Measurements from ENCODE around the gene TMEM164. TPM values are rescaled to one million over a fixed set of nuclear protein-coding genes. Genes with fewer than 3 reads are reported as not detected.

Gene TMEM164
- total and polyA plus RNA-seq, 10 of the 15 experiments (the other 5 are each of a cell fraction or from before 2014, with no cell fraction given): 0.61 to 18.3 (median 7.0) TPM

DNA sequence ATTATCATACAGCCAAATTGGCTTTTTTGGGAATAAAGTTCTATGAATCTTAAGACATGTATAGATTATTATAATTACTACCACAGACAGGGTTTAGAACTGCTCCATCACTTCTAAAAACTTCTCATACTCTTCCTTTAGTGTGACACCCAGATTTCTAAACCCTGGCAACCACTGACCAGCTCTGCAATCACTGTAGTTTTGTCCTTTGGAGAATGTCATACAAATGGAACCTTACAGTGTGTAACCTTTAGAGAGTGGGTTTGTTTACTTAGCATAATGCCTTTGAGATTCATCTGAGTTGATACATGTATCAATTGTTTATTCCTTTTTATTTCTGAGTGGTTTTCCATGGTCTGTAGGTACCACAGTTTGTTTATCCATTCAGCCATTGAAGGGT is 95.0 kb downstream of the TMEM164 start:
- no TSS peak for BruUV-seq (replicated peaks)
- CTCF ChIA-PET: no interaction called here
- Histone ChIP-seq H3K4me3 (no peak overlapping the region), H3K4me2 (ENCODE audit: control insufficient read depth, insufficient read depth) (no peak overlapping the region), H4K20me1 (ENCODE audit: control insufficient read depth, insufficient read depth) (no peaks in the 10 kb centered on the region), H3K79me2 (ENCODE audit: control insufficient read depth, insufficient read depth, low read length) (no peaks in the 10 kb centered on the region), H3K9me3 (replicated peaks; ENCODE audit: control insufficient read depth, insufficient read depth, low read length) (no peaks in the 10 kb centered on the region; the same call in 2 of the 3 replicates), H3K4me1 (ENCODE audit: control insufficient read depth, insufficient read depth, low read length) (no peaks in the 10 kb centered on the region), H3K9ac (ENCODE audit: control insufficient read depth, insufficient read depth, low read length) (no peak overlapping the region), H3K27ac (ENCODE audit: control insufficient read depth, insufficient read depth) (no peak overlapping the region), H2AFZ (ENCODE audit: control insufficient read depth, low read depth, low read length) (no peak overlapping the region), H3K36me3 (ENCODE audit: control insufficient read depth in 2 of 2, insufficient read depth in 2 of 2, low read length in 1 of 2) (no peaks in the 10 kb centered on the region), H3K27me3 (replicated peaks in 1 of 2; ENCODE audit: control insufficient read depth in 2 of 2, insufficient read depth in 2 of 2, low read length in 1 of 2) (no peaks in the 10 kb centered on the region)
- POLR2A ChIA-PET: no interaction called here
- ATAC-seq: no peak
- intact Hi-C loops (cut with micrococcal nuclease; ENCODE audit: unreplicated experiment) (no loop called here), in situ Hi-C loops (cut with MboI) (no loop called here)
- SMC1A ChIA-PET (ENCODE audit: uncharacterized antibody, unreplicated experiment): no interaction called here
- TF ChIP-seq HDAC2 (IDR thresholded peaks at IDR 0.05) (no peak), TAF1 (IDR thresholded peaks at IDR 0.05; ENCODE audit: borderline replicate concordance, low read depth, low read length) (no peak), MEF2B (IDR thresholded peaks at IDR 0.05; ENCODE audit: partially characterized antibody, poor library complexity, severe bottlenecking) (no peak), TCF12 (IDR thresholded peaks at IDR 0.05; ENCODE audit: low read depth, low read length) (no peak), NR2C2 (IDR thresholded peaks at IDR 0.05; ENCODE audit: borderline replicate concordance, control insufficient read depth, insufficient read length, low read depth) (no peak), TCF3 (IDR thresholded peaks at IDR 0.05; ENCODE audit: borderline replicate concordance, insufficient read depth, low read depth, low read length) (no peak), MXI1 (IDR thresholded peaks at IDR 0.05; ENCODE audit: low read depth, low read length) (no peak), IKZF1 (conservative IDR thresholded peaks at IDR 0.05) (no peak), NBN (IDR thresholded peaks at IDR 0.05) (no peak), BHLHE40 (IDR thresholded peaks at IDR 0.05; ENCODE audit: borderline replicate concordance in 1 of 2, low read depth in 2 of 2, low read length in 1 of 2) (no peak)
- TF ChIP-seq, protein P1, sequence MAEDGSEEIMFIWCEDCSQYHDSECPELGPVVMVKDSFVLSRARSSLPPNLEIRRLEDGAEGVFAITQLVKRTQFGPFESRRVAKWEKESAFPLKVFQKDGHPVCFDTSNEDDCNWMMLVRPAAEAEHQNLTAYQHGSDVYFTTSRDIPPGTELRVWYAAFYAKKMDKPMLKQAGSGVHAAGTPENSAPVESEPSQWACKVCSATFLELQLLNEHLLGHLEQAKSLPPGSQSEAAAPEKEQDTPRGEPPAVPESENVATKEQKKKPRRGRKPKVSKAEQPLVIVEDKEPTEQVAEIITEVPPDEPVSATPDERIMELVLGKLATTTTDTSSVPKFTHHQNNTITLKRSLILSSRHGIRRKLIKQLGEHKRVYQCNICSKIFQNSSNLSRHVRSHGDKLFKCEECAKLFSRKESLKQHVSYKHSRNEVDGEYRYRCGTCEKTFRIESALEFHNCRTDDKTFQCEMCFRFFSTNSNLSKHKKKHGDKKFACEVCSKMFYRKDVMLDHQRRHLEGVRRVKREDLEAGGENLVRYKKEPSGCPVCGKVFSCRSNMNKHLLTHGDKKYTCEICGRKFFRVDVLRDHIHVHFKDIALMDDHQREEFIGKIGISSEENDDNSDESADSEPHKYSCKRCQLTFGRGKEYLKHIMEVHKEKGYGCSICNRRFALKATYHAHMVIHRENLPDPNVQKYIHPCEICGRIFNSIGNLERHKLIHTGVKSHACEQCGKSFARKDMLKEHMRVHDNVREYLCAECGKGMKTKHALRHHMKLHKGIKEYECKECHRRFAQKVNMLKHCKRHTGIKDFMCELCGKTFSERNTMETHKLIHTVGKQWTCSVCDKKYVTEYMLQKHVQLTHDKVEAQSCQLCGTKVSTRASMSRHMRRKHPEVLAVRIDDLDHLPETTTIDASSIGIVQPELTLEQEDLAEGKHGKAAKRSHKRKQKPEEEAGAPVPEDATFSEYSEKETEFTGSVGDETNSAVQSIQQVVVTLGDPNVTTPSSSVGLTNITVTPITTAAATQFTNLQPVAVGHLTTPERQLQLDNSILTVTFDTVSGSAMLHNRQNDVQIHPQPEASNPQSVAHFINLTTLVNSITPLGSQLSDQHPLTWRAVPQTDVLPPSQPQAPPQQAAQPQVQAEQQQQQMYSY (CRISPR knock-in tag; IDR thresholded peaks at IDR 0.05): no peak
- TF ChIP-seq, protein P2, sequence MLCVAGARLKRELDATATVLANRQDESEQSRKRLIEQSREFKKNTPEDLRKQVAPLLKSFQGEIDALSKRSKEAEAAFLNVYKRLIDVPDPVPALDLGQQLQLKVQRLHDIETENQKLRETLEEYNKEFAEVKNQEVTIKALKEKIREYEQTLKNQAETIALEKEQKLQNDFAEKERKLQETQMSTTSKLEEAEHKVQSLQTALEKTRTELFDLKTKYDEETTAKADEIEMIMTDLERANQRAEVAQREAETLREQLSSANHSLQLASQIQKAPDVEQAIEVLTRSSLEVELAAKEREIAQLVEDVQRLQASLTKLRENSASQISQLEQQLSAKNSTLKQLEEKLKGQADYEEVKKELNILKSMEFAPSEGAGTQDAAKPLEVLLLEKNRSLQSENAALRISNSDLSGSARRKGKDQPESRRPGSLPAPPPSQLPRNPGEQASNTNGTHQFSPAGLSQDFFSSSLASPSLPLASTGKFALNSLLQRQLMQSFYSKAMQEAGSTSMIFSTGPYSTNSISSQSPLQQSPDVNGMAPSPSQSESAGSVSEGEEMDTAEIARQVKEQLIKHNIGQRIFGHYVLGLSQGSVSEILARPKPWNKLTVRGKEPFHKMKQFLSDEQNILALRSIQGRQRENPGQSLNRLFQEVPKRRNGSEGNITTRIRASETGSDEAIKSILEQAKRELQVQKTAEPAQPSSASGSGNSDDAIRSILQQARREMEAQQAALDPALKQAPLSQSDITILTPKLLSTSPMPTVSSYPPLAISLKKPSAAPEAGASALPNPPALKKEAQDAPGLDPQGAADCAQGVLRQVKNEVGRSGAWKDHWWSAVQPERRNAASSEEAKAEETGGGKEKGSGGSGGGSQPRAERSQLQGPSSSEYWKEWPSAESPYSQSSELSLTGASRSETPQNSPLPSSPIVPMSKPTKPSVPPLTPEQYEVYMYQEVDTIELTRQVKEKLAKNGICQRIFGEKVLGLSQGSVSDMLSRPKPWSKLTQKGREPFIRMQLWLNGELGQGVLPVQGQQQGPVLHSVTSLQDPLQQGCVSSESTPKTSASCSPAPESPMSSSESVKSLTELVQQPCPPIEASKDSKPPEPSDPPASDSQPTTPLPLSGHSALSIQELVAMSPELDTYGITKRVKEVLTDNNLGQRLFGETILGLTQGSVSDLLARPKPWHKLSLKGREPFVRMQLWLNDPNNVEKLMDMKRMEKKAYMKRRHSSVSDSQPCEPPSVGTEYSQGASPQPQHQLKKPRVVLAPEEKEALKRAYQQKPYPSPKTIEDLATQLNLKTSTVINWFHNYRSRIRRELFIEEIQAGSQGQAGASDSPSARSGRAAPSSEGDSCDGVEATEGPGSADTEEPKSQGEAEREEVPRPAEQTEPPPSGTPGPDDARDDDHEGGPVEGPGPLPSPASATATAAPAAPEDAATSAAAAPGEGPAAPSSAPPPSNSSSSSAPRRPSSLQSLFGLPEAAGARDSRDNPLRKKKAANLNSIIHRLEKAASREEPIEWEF (IDR thresholded peaks at IDR 0.05; ENCODE audit: insufficient replicate concordance, low read depth, low read length): no peak
- TF ChIP-seq, protein P3, sequence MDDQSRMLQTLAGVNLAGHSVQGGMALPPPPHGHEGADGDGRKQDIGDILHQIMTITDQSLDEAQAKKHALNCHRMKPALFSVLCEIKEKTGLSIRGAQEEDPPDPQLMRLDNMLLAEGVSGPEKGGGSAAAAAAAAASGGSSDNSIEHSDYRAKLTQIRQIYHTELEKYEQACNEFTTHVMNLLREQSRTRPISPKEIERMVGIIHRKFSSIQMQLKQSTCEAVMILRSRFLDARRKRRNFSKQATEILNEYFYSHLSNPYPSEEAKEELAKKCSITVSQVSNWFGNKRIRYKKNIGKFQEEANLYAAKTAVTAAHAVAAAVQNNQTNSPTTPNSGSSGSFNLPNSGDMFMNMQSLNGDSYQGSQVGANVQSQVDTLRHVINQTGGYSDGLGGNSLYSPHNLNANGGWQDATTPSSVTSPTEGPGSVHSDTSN (IDR thresholded peaks at IDR 0.05; ENCODE audit: insufficient replicate concordance, low read depth, low read length): no peak
- no peak for DNase-seq (ENCODE audit: low read depth, low spot score)
- RAD21 ChIA-PET (ENCODE audit: unreplicated experiment): no interaction called here
- FAIRE-seq: no peak

Measured in GM12878 (cell line).